HEK293 (cell line): Measurements from ENCODE around the gene COL19A1.

Experiments used
- CTCF ChIA-PET: fragments of 350-600 bp; formaldehyde crosslinking; extraction: SDS; loops from one replicate; lab custom pipeline; 2021; ENCODE audit warnings: antibody characterized with exemption; lab: Yijun Ruan, JAX
- POLR2A ChIA-PET: fragments of 300-600 bp; formaldehyde crosslinking; extraction: SDS; loops from one replicate; lab custom pipeline; 2020; ENCODE audit warnings: antibody characterized with exemption, inconsistent platforms; lab: Yijun Ruan, JAX
- H3K27ac ChIP-seq: fragments of 200-500 bp; sonication (Bioruptor generic); 2 replicates; pipeline ENCODE4 v1.5.1; 2014; ENCODE audit warnings: low read depth, low read length, control low read depth, inconsistent platforms; ENCODE audit errors: extremely low read depth
- H3K36me3 ChIP-seq, 2 experiments: fragments of 200-500 bp in 1 of 2; sonication (Bioruptor generic) in 1 of 2; 1 replicate in 1 of 2; 2 replicates in 1 of 2; pipeline ENCODE4 v1.5.1; 2014 to 2017; ENCODE audit warnings: inconsistent platforms in 2 of 2, low read length in 2 of 2; ENCODE audit not compliant: control insufficient read depth in 2 of 2, insufficient read depth in 1 of 2
- H3K4me1 ChIP-seq: fragments of 200-500 bp; sonication (Bioruptor generic); 2 replicates; pipeline ENCODE4 v1.5.1; 2014; ENCODE audit warnings: mild to moderate bottlenecking, low read length, inconsistent platforms; ENCODE audit not compliant: control insufficient read depth, insufficient read depth
- H3K4me3 ChIP-seq: 2 replicates; pipeline ENCODE4 v1.5.1; 2011; ENCODE audit warnings: low read depth, mild to moderate bottlenecking, control low read depth, low read length, moderate library complexity
- H3K9me3 ChIP-seq: fragments of 200-500 bp; sonication (Bioruptor generic); 2 replicates; pipeline ENCODE4 v1.5.1; 2014; ENCODE audit warnings: low read depth, low read length, inconsistent platforms; ENCODE audit not compliant: control insufficient read depth, insufficient read depth
- GLIS1 ChIP-seq: fragments of 450-650 bp; formaldehyde crosslinking; IDR thresholded peaks from 2 replicates; pipeline ENCODE4 v1.5.1; 2016; ENCODE audit warnings: missing biosample characterization, missing genetic modification characterization
- PRDM1 ChIP-seq: fragments of 450-650 bp; formaldehyde crosslinking; IDR thresholded peaks from 2 replicates; pipeline ENCODE4; 2016; ENCODE audit warnings: missing biosample characterization, missing genetic modification characterization
- PRDM10 ChIP-seq: fragments of 450-650 bp; formaldehyde crosslinking; IDR thresholded peaks from 2 replicates; pipeline ENCODE4 v1.5.1; 2016; ENCODE audit warnings: missing biosample characterization, missing genetic modification characterization
- PRDM6 ChIP-seq: fragments of 450-650 bp; formaldehyde crosslinking; IDR thresholded peaks from 2 replicates; pipeline ENCODE4 v1.5.1; 2017; ENCODE audit warnings: missing biosample characterization, missing genetic modification characterization
- ZBTB11 ChIP-seq: fragments of 450-650 bp; formaldehyde crosslinking; conservative IDR thresholded peaks from 2 replicates; pipeline ENCODE4 v1.5.1; 2016; ENCODE audit warnings: low read depth, missing biosample characterization, missing genetic modification characterization
- ZBTB17 ChIP-seq: fragments of 450-650 bp; formaldehyde crosslinking; IDR thresholded peaks from 2 replicates; pipeline ENCODE4 v1.5.1; 2016; ENCODE audit warnings: missing biosample characterization, missing genetic modification characterization
- ZNF202 ChIP-seq: fragments of 450-650 bp; formaldehyde crosslinking; IDR thresholded peaks from 2 replicates; pipeline ENCODE4 v1.5.1; 2016; ENCODE audit warnings: missing biosample characterization, missing genetic modification characterization, borderline replicate concordance
- ZNF211 ChIP-seq: fragments of 450-650 bp; formaldehyde crosslinking; IDR thresholded peaks from 2 replicates; pipeline ENCODE4 v1.5.1; 2016; ENCODE audit warnings: low read depth, missing biosample characterization, missing genetic modification characterization
- ZNF266 ChIP-seq: fragments of 450-650 bp; formaldehyde crosslinking; IDR thresholded peaks from 2 replicates; pipeline ENCODE4 v1.5.1; 2016; ENCODE audit warnings: missing biosample characterization, missing genetic modification characterization, low read depth
- ZNF335 ChIP-seq: fragments of 450-650 bp; formaldehyde crosslinking; conservative IDR thresholded peaks from 2 replicates; pipeline ENCODE4 v1.5.1; 2016; ENCODE audit warnings: missing biosample characterization, missing genetic modification characterization
- ZNF354C ChIP-seq: fragments of 450-650 bp; formaldehyde crosslinking; IDR thresholded peaks from 2 replicates; pipeline ENCODE4 v1.5.1; 2016; ENCODE audit warnings: missing biosample characterization, missing genetic modification characterization, low read depth, borderline replicate concordance
- ZNF398 ChIP-seq: fragments of 450-650 bp; formaldehyde crosslinking; IDR thresholded peaks from 2 replicates; pipeline ENCODE4 v1.5.1; 2017; ENCODE audit warnings: missing biosample characterization, missing genetic modification characterization
- ZNF510 ChIP-seq: fragments of 450-650 bp; formaldehyde crosslinking; IDR thresholded peaks from 2 replicates; pipeline ENCODE4 v1.5.1; 2018; ENCODE audit warnings: mild to moderate bottlenecking, missing genetic modification characterization, missing biosample characterization; ENCODE audit not compliant: insufficient replicate concordance
- ZNF513 ChIP-seq: fragments of 450-650 bp; IDR thresholded peaks from 2 replicates; pipeline ENCODE4 v1.5.1; 2018; ENCODE audit warnings: missing biosample characterization, missing genetic modification characterization
- ZNF596 ChIP-seq: fragments of 450-650 bp; IDR thresholded peaks from 2 replicates; pipeline ENCODE4 v1.5.0; 2018; ENCODE audit warnings: missing biosample characterization, mild to moderate bottlenecking, missing genetic modification characterization, moderate library complexity
- ZNF692 ChIP-seq: fragments of 450-650 bp; formaldehyde crosslinking; IDR thresholded peaks from 2 replicates; pipeline ENCODE4 v1.5.1; 2016; ENCODE audit warnings: missing biosample characterization, missing genetic modification characterization
- ZNF76 ChIP-seq: fragments of 450-650 bp; formaldehyde crosslinking; IDR thresholded peaks from 2 replicates; pipeline ENCODE4; 2016; ENCODE audit warnings: low read depth, missing biosample characterization, missing genetic modification characterization, borderline replicate concordance

The COL19A1 gene

GRCh38 chr6:69868252-69868804 is 2.0 kb downstream of the COL19A1 start:
- Histone ChIP-seq H3K27ac (no peak overlapping the region; the same call in 1 of the 2 replicates), H3K36me3 (no peaks in the 10 kb centered on the region), H3K4me1 (peaks cover 12% of the 10 kb centered on the region), H3K9me3 (no peaks in the 10 kb centered on the region), H3K4me3 (no peak overlapping the region)
- ChIA-PET CTCF (interaction anchor here (1.2 to 1.8 kb wide), 3 partner anchors 20 to 238 kb away, joined by 3 to 4 read pairs (median 4); no protein-coding TSS in a partner anchor), POLR2A (interaction anchor here (3.4 kb wide), 1 partner anchor 72 kb away, joined by 16 read pairs; the partner anchor contains the start of gene LMBRD1)
- no peak for TF ChIP-seq GLIS1 (tag by site-specific recombination)
- TF ChIP-seq ZNF266 (tag by site-specific recombination): no peak
- TF ChIP-seq ZNF596: no peak
- peak; percentile 26 for TF ChIP-seq ZNF513 (tag by site-specific recombination)
- no peak for TF ChIP-seq ZBTB11 (tag by site-specific recombination)
- TF ChIP-seq PRDM1: peak; percentile 85

GRCh38 chr6:69868961-69869360 is 2.6 kb downstream of the COL19A1 start:
- TF ChIP-seq ZNF510 (tag by site-specific recombination) (no peak), PRDM10 (tag by site-specific recombination) (peak; percentile 32), ZNF354C (tag by site-specific recombination) (no peak), ZNF211 (no peak), PRDM6 (tag by site-specific recombination) (peak; percentile 7; the same call in 1 of the 2 replicates), ZNF76 (tag by site-specific recombination) (no peak), ZNF398 (tag by site-specific recombination) (no peak), ZNF692 (tag by site-specific recombination) (no peak), ZNF335 (peak; percentile 58), ZNF202 (tag by site-specific recombination) (no peak), ZBTB17 (tag by site-specific recombination) (peak; percentile 63; the same call in 1 of the 2 replicates)
- H3K9me3 ChIP-seq: no peaks in the 10 kb centered on the region
- peaks cover 12% of the 10 kb centered on the region for H3K4me1 ChIP-seq
- H3K4me3 ChIP-seq: no peak overlapping the region
- H3K27ac ChIP-seq: no peak overlapping the region
- POLR2A ChIA-PET: no interaction called here
- no peaks in the 10 kb centered on the region for H3K36me3 ChIP-seq
- CTCF ChIA-PET: interaction anchor here (1.2 to 1.8 kb wide), 2 partner anchors 19 to 24 kb away, joined by 4 read pairs; no protein-coding TSS in a partner anchor
